GM21786 (cell line): Measurements from ENCODE around the gene PRSS57.
"Not testable (repeated sequence)": the region's sequence is repeated elsewhere in the genome, so short reads cannot be mapped to it uniquely, and the experiment has no call there.

Source experiments
- ATAC-seq: cut with Tn5 transposase; IDR thresholded peaks from one replicate; pipeline ENCODE4 v1.9.1; 2021; ENCODE audit not compliant: unreplicated experiment

PRSS57 gene

DNA sequence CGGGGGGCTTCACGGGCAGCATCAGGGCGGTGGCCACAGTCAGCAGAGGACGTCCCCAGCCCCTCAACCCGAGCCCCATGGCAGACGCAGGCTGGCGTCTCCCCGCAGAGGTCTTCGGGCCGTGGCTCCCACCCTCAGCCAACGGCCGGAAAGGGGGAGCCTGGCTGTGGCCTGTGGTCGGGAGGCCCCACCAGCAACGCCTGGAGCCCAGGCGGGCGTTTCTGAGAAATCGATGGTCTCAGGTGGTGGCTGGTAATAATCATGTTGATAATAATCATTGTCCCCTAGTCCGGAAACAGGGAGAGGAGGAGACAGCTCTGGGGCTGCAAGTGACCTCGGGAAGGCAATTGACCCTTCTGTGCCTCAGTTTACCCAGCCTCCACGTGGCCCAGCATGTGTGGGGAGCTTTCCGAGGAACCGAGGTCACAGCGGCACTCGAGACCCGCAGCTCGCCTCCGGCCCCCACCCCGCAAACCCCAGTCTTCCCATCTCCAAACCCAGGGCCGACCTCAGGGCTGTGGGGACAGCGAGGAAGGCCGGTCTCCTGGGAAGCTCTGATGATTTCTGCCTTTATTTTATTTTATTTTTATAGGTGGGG lies at the start of gene PRSS57:
TSS of gene PRSS57 (minus strand) at position 101 of the 598 bp plus-strand sequence. CDS start at position 79, 22 bp downstream.
- no peak for ATAC-seq

DNA sequence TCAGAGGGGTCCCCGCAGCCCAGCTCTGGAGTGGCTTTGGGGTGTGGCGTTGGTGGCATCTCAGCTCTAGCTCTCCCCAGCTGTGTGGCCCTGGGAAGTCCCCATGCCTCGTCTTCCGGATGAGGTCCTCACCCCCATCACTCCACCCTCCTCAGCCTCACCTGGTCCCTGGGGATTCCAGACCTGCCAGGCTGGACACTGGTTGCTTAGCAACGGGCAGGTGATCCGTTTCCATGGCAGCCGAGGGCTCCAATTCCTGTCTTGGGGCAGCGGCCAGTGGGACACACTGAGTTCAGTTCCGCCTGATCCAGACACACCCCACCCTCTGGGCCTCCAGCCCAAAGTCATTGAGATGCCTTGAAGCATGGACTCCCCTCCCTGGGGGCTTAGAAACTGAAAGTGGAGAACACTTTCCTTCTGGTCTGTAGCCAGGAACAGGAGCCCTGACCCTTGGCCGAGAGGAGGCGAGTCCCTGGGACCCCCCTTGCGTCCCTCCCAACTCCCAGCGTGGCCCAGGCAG lies 48.0 kb upstream of the PRSS57 start:
- no peak for ATAC-seq

DNA sequence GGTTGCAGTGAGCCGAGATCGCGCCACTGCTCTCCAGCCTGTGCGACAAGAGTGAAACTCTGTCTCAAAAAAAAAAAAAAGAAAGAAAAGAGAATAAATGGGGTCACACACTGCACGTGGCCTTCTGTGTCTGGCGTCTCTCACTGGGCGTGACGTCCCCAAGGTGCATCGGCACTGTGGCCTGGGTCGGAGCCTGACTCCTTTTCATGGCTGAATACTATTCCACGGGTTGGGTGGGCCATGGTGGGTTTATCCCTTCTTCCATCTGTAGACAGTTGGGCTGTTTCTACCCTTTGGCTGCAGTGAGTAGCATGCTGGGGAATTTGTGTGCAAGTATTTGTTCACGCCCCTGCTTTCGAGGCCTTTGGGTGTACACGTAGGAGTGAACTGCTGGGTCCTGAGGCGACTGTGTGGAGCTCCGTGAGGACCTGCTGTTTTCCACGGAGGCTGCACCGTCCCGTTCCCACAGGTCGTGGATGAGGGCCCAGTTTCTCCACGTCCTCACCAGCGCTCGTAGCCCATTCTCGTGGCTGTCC lies 47.4 kb upstream of the PRSS57 start:
- ATAC-seq, result no peak

DNA sequence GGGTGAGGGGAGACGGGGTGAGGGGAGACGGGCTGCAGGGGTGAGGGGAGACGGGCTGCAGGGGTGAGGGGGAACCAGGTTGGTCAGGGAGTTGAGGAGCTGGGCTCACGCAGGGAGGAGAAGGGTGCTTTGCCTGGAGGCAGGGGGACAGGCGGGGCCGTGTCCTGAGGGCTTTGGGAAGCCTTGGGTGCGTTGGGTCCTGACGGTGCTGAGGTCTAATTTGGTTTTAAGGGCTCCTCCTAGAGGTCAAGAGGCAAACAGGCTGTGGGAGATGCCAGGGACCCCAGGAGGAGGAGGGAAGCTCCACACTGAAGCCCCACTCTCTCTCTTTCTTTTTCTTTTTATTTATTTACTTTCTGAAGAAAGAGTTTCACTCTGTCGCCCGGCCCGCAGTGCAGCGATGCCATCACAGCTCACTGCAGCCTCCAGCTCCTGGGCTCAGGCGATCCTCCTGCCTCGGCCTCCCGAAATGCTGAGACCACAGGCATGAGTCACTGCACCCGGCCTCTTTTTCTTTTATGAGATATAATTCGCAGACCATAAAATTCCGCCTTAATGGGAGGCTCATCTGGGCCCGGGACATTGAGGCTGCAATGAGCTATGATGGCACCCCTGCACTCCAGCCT lies 46.4 kb upstream of the PRSS57 start:
- ATAC-seq, result no peak

DNA sequence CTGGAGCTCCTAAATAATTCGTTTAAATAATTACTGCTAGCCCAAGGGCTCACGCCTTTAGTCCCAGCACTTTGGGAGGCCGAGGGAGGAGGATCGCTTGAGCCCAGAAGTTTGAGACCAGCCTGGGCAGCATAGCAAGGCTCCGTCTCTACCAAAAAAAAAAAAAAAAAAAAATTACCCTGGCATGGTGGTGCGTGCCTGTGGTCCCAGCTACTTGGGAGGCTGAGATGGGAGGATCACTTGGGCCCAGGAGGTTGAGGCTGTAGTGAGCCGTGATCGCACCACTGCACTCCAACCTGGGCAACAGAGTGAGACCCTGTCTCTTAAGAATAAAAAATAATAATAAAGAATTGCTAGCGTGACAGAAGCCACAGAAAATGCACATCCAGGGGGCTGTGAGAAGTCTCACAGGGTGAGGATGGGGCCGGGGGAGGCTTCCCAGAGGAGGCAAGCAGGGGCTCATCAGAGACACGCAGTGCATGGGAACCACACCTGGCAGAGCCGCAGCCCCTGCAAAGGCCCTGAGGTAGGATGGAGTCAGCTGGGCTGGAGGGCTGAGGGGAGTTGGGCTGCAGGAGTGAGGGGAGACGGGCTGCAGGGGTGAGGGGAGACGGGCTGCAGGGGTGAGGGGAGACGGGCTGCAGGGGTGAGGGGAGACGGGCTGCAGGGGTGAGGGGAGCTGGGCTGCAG lies 45.7 kb upstream of the PRSS57 start:
- not testable (repeated sequence) for ATAC-seq

DNA sequence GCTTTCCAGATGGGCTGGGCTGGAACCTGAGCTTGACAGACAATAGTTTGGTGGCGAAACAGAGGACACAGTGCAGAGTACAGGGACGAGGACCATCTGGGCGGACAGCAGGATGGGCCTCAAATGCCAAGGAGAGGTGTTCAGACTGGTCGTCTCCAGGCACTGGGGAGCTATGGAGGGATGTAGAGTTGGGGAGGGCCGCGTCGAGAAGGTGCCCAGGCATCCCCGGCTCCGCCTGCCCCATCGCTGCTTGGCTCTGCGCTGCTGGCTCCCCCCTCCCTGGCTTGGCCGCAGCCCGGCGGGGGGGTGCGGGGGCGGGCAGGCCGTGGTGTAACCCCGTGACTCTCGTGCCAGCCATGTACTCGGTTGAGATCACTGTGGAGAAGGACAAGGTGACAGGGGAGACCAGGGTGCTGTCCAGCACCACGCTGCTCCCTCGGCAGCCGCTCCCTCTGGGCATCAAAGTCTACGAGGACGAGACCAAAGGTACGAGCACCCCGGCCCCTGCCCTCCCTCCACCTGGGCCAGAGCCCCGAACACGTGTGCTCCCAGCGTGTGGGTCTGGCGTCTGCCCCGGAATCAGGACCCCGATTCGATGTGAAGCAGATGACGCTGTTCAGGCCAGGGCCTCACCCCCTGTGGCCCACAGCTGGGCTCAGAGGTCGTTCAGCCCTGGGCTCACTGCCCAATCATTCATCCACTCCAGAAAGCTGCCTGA lies 44.9 kb upstream of the PRSS57 start:
- ATAC-seq, result no peak

DNA sequence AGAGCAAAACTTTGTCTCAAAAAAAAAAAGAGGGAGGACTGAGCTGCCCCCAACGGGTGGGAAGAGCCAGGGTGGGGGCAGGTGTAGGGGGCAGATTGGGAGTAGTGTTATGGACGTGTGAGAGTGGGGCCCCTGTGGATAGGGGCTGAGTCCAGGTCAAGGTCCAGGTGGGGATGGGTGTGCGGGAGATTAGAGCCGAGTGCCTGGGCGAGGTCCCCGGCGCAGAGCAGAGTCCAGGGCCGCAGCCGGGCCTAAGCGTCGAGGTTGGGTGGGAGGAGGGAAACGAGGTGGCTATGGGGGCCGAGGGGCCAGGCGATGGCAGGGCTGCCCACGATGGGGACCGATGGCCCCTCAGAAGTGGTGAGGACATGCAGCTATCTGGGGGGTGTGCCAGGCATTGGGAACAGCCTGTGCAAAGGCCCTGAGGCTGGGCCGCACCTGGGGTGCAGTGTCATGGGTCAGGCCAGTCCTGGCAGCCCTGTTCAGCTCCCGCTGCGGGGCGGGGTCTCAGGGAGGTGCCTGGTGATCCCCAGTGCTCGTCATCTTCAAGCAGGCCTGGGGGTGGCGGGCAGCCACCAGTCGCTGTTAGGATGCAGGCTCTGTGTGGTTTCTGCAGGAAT lies 43.4 kb upstream of the PRSS57 start:
- ATAC-seq, result no peak

DNA sequence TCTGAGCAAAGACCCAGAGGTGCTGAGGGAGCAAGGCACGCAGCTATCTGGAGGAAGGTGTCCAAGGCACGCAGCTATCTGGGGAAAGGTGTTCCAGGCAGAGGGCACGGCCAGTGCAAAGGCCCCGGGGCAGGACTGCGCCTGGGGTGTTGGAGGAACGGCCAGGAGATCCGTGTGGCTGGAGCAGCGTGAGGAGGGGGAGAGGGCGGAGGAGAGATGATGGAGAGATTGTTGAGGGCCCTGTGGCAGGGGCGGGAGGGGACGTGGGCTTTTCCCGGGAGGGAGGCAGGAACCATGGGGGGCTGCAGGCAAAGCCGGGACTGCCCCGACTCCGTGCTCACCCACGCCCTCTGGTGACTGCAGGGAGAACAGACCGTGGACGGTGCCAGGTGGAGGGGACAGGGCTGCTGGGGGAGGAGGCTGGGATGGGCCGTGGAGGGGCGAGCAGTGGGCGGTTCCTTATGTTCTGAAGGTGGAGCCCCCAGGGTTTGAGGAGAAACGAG lies 42.4 kb upstream of the PRSS57 start:
- ATAC-seq, result no peak

DNA sequence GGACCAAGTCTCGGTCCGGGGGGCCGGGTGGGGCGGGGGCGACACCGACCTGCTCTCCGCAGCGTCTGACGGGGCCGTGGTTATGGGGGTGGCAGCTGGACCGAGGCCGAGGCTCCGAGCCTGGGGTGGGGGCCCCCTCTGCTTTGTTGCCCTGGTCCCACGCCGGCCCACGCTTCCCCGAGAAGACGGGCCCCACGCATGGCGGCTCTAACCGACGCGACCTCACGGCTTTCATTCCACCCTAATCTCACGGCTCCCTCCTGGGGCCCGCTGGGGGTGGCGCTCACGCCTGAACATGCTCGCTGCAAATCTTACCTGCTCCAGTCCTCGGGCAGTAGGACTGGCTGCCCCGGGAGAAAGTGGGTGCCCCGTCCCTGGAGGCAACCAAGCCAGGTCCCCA lies 40.9 kb upstream of the PRSS57 start:
- no peak for ATAC-seq

DNA sequence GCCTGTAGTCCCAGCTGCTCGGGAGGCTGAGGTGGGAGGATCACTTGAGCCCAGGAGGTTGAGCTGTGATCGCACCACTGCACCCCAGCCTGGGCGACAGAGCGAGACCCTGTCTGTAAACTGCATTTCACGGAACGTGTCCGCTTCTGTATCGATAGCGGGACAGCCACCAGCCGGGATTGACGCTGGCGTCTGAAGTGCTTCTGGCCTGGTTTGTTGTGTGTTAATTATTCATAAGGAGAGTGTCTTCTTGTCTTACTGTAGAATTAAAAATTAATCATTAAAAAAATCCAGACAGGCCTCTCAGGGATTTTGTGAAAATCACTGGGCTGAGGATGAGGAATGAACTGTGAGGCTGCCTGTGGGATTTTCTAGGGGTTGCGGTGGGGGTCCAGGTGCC lies 39.5 kb upstream of the PRSS57 start:
- no peak for ATAC-seq

DNA sequence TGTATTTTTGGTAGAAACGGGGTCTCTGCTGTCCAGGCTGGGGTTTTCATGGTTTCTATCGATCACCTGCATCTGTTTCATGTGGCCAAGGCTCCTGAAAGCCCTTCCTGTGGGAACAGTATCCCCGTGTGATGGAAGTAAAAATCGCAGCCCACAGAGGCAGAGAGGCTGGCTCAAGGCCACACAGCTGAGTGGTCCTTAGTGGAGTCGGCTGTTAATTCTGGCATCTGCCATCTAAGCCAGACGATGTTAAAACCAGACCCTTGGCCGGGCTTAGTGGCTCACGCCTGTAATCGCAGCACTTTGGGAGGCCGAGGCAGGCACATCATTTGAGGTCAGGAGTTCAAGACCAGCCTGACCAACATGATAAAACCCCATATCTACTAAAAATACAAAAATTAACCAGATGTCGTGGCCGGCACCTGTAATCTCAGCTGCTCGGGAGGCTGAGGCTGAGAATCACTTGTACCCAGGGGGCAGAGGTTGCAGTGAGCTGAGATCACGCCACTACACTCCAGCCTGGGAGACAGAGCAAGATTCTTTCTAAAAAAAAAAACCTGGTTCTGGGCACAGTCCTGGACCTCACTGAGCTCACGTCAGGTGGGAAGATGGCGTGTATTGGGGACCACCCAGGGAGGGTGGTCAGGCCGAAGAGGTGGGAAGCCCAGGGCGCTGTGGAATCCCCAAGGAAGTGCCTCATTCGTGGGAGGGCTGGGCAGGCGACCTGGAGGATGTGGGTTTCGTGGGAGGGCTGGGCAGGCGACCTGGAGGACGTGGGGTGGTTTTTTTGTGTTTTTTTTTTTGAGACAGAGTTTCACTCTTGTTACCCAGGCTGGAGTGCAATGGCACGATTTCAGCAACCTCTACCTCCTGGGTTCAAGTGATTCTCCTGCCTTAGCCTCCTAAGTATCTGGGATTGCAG lies 37.2 kb upstream of the PRSS57 start:
- no peak for ATAC-seq

DNA sequence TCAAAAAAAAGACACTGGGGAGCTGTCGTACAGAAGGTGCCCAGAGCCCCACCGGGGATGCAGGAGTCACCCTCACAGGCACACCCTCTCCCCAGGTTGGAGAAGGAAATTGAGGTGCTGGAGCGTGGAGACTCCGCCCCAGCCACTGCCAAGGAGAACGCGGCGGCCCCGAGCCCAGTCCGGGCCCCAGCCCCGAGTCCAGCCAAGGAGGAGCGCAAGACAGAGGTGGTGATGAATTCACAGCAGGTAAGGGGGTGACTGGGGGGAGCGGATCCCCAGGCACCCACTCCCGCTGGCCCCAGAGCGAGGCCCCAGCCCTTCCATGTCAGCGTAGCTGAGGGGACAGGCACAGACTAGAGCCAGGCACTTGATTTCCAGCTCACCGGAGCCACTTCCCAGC lies 35.7 kb upstream of the PRSS57 start:
- ATAC-seq, result no peak

DNA sequence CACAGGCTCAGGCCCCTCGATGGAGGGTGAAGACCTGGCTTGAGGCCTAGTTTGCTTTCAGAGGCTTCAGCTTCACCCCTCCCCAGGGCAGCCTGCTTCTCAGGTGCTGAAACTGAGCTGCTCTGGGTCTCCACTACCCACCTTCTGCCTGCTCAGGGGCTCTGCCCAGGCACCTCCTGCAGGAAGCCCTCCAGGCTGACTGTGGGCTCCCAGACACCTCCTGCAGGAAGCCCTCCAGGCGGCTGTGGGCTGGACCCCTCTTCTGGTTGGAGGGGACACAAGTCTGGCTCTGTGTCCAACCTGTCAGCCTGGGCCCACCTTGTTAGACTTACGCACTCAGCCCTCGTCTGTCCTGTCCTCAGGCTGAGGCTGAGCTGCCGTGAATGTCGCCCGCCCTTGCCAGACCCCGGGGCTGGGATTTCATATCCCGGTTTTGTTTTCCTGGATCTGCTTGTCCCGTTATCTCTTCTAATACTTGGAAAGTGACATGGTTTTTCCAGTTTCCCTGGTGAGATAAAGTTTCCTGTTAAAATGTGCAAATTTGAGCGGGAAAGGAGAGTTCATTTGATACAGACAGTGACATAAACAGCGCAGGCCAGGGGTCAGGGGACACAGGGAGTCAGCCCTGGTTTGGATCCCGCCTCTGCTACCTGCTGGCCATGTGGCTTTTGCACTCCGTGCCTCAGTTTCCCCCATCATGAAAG lies 34.9 kb upstream of the PRSS57 start:
- no peak for ATAC-seq

DNA sequence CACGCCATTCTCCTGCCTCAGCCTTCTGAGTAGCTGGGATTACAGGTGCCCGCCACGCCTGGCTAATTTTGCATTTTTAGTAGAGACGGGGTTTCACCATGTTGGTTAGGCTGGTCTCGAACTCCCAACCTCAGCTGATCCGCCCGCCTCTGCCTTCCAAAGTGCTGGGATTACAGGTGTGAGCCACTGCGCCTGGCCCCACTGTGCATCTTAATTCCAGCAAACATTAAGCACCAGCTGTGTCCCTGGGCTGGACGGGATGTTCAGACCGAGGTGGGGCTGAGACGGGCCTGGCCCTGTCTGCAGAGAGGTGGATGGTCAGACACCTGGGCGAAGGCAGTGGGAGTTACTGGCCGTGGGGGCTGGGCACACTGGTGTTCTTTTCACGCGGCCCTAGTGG lies 34.3 kb upstream of the PRSS57 start:
- not testable (repeated sequence) for ATAC-seq

DNA sequence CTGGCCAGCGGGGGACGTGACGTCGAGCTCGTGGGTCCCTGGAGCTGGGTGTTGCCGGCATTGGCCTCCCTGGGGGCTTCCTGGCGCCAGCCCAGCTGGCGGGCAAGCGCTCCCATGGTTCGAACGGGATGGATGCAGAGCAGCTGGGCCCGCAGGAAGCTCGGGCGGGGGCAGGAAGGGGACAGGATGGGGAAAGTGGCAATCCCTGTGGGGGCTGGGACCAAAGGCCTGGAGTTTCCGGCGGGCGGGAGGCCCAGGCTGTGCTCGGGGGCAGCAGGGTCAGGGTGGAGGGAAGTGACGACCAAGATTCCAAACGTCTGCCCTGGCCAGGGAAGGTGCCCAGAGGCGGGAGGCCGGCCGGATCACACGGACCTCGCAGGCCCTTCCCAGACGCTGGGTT lies 32.8 kb upstream of the PRSS57 start:
- no peak for ATAC-seq

DNA sequence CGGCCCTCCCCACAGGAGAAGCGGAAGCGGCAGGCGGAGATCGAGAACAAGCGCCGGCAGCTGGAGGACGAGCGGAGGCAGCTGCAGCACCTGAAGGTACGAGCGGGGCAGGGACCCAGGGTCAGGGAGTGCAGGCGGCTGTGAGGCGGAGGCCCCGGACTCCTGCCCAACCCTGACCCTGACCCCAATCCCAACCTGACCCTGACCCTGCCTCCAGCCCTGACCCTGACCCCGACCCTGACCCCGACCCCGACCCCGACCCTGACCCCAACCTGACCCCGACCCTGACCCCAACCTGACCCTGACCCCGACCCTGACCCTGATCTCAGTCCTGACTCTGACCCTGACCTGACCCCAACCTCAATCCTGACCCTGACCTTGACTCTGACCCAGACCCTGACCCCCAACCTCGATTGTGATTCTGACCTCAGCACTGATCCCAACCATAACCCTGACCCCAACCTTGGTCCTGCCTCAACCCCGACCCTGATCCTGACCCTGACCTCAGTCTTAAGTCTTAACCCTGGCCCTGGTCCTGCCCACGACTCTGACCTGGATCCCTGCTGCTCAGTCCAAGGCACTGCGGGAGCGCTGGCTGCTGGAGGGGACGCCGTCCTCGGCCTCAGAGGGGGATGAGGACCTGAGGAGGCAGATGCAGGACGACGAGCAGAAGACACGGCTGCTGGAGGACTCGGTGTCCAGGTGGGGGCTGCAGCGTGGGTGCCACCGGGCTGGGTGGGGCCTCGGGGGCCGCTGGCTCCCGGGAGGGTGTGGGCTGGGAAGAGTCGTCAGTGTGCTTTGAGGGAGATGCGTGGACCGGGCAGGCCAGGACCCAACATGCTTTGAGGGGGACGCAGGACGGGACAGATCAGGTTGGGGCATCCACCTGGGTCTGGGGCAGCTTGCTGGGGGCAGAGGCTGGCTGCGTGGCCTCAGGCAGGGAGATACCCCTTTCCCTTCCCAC lies 32.0 kb upstream of the PRSS57 start:
- no peak for ATAC-seq

DNA sequence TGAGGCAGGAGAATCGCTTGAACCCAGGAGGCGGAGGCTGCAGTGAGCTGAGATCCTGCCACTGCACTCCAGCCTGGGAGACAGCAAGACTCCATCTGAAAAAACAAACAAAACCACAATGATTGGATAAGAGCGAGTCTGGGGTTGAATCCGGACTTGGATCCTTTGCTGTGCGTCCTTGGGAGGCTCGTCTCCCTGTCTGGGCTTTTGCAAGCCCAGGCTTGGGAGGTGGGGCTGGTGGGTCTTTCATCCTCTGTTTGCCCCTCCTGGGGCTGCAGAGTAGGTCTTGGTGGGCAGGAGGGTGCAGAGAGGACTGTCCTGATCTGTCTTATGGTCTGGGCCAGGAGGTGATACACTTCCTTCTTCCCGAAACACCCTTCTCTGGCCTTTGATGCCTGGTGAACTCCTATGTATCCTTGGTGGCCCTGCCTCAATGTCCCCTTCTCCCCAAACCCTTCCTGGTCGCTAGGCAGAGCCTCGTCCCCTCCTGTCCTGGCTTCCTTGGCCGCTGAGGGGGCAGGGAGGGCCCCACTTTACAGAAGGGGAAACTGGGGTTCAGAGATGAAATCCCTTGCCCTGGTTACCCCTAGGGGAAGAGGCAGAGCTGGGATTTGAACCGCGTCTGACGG lies 30.3 kb upstream of the PRSS57 start:
- ATAC-seq, result no peak
